ENCODE measurements around the gene RASSF7.
"Not testable (repeated sequence)": the region's sequence is repeated elsewhere in the genome, so short reads cannot be mapped to it uniquely, and the experiment has no call there.

RASSF7 gene, protein sequence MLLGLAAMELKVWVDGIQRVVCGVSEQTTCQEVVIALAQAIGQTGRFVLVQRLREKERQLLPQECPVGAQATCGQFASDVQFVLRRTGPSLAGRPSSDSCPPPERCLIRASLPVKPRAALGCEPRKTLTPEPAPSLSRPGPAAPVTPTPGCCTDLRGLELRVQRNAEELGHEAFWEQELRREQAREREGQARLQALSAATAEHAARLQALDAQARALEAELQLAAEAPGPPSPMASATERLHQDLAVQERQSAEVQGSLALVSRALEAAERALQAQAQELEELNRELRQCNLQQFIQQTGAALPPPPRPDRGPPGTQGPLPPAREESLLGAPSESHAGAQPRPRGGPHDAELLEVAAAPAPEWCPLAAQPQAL

GRCh38 chr11:560305-561147 is at the start of gene RASSF7, which contains the start of gene LMNTD2:
TSS of gene RASSF7 (plus strand) at chr11:560970. CDS start at chr11:561769, 799 bp downstream.
TSS of gene LMNTD2 (minus strand) at chr11:560738. CDS start at chr11:560716, 22 bp downstream.
- in situ Hi-C loops (cut with HindIII; ENCODE audit: low sequenced_read_pairs), result no loop called here

DNA sequence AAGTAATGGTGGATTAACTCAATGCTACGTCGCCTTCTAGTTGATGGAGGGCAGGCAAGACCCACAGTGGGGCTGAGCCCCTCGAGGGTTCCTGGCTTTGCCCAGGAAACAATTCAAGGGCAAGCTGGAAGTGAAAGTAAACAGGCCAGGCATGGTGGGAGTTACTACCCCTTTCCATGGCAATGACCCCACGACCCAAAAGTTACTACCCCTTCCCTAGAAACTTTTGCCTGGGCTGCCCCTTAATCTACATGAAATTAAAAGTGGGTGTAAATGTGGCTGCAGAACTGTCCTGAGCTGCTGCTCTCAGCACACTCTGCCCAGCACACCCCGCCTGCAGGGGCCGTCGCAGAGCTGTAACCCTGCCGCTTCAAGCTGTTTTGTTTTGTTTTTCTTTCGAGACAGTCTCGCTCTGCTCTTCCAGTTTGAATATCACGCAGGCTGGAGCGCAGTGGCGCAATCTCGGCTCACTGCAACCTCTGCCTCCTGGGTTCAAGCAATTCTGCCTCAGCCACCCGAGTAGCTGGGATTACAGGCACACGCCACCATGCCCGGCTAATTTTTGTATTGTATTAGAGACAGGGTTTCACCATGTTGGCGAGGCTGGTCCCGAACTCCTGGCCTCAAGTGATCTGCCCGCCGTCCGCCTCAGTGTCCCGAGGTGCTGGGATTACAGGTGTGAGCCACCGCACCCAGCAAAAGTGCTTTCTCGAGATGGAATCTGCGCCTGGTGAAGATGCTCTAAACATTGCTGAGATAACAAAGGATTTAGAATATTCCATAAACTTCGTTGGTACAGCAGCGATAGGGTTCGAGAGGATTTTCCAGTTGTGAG is 47.8 kb upstream of the RASSF7 start:
- in situ Hi-C loops (cut with HindIII; ENCODE audit: low sequenced_read_pairs), result no loop called here

- in situ Hi-C loops (cut with HindIII; ENCODE audit: low sequenced_read_pairs), result no loop called here
Measured at GRCh38 chr11:514606-515005, 46.2 kb upstream of the RASSF7 start.

GRCh38 chr11:515131-515530 is 45.6 kb upstream of the RASSF7 start:
- in situ Hi-C loops (cut with HindIII; ENCODE audit: low sequenced_read_pairs), result no loop called here

GRCh38 chr11:516400-516799 is 44.4 kb upstream of the RASSF7 start:
- in situ Hi-C loops (cut with HindIII; ENCODE audit: low sequenced_read_pairs), result no loop called here

GRCh38 chr11:516918-517685 is 43.7 kb upstream of the RASSF7 start:
- in situ Hi-C loops (cut with HindIII; ENCODE audit: low sequenced_read_pairs), result not testable (repeated sequence)

- in situ Hi-C loops (cut with HindIII; ENCODE audit: low sequenced_read_pairs), result no loop called here
Measured at GRCh38 chr11:518463-519202, 42.1 kb upstream of the RASSF7 start.

DNA sequence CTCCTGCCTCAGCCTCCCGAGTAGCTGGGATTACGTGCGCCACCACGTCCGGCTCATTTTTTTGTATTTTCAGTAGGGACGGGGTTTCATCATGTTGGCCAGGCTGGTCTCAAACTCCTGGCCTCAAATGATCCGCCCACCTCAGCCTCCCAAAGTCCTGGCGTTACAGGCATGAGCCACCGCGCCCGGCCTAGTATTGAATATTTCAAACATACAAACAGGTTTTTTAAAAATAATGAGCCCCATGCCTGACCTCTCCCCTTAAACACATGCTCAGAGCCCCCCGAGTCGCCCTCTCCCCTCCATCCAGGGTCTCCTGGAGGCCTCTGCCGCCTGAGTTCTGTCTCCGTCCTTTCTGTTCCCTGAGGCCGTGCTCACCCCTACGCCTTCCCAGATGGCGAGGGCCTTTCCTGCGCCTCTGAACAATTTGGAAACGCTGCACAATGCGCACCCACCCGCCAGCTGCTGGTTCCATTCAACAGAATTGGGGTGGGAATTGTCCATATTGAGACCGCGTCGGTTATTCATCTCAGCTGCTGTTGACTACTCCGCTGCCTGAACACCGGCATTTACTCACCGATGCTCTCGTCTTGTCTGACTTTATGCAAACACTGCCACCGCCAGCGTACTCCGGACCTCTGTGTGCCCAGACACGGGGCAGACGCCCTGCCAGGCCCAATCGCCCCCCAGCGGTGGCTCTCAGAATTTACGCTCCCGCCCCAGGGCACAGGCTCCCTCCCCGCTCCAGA is 40.2 kb upstream of the RASSF7 start:
- in situ Hi-C loops (cut with HindIII; ENCODE audit: low sequenced_read_pairs), result no loop called here

GRCh38 chr11:521177-521688 is 39.5 kb upstream of the RASSF7 start:
- in situ Hi-C loops (cut with HindIII; ENCODE audit: low sequenced_read_pairs), result no loop called here

- in situ Hi-C loops (cut with HindIII; ENCODE audit: low sequenced_read_pairs), result no loop called here
Measured at GRCh38 chr11:526192-526591, 34.6 kb upstream of the RASSF7 start.

- in situ Hi-C loops (cut with HindIII; ENCODE audit: low sequenced_read_pairs), result no loop called here
Measured at GRCh38 chr11:528166-528814, 32.5 kb upstream of the RASSF7 start.

DNA sequence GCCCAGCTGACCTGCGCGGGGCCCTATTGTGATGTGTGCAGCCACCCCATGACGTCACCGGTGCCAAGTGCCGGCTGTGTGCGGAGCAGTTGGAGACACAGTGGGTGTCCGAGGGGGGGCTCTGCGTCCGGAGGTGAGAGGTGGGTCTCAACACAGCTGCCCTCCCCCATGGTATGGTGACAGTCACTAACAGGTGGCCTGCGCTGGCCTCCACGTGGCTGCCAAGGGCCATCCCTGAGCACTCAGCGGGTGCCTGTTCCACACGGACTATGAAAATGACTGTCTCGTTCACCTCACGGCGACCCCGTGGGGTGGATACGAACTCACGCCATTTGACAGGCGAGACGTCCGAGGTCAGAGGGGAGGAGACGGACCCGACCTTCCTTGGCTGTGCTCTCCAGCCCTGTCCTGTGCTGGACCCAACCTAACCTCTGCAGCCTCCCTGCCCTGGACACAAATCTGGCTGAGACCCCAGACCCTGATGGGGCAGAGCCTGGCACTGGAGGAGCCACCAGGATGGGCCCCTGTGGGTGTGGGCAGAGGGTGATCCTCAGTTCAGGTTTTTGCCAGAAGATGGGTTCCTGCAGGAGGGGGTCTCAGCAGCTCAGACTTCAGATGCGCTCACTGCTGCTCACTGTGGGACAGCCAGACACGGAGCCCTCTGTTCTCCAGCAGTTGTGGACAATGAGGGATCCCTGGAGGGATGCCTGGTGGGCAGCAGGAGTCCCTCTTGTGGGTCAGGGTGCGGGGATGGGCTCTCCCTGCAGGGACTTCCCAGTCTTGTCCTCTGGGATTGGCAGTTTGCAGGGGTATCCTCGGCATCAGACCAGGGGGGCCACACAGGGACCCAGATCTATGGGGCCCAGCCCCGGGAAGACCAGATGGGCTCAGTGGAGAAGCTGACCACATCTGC is 31.7 kb upstream of the RASSF7 start:
- in situ Hi-C loops (cut with HindIII; ENCODE audit: low sequenced_read_pairs), result no loop called here

DNA sequence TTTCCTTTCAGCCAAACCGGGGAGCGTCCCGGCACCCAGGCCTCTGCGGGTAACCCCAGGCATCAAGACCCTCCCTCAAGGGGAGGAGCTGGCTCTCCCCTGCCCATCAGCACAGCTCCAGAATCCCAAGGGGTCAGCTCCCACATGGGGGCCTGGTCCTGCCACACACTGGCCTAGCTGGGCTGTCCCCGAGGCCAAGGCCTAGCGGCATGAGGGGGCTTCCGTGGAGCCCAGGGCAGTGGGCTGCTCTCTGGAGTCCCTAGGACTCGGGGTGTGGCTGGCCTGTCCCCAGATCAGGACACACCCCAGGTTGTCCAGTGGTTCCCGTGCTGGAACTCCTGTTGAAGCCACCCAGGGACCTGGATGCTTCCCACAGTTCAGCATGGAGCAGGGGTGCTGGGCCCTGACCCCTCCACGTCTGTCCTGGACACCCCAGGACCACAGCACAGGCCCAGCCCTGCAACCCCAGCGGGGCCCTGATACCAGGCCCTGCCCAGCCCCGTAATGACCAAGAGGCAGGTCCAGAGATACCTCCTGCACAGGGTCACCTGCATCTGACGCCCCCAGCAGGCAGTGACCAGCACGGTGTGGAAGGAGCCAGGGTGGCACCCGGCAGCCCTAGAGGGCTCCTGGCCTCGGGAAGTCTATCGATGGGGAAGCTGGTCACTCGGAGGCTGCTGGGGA is 30.9 kb upstream of the RASSF7 start:
- in situ Hi-C loops (cut with HindIII; ENCODE audit: low sequenced_read_pairs), result no loop called here

DNA sequence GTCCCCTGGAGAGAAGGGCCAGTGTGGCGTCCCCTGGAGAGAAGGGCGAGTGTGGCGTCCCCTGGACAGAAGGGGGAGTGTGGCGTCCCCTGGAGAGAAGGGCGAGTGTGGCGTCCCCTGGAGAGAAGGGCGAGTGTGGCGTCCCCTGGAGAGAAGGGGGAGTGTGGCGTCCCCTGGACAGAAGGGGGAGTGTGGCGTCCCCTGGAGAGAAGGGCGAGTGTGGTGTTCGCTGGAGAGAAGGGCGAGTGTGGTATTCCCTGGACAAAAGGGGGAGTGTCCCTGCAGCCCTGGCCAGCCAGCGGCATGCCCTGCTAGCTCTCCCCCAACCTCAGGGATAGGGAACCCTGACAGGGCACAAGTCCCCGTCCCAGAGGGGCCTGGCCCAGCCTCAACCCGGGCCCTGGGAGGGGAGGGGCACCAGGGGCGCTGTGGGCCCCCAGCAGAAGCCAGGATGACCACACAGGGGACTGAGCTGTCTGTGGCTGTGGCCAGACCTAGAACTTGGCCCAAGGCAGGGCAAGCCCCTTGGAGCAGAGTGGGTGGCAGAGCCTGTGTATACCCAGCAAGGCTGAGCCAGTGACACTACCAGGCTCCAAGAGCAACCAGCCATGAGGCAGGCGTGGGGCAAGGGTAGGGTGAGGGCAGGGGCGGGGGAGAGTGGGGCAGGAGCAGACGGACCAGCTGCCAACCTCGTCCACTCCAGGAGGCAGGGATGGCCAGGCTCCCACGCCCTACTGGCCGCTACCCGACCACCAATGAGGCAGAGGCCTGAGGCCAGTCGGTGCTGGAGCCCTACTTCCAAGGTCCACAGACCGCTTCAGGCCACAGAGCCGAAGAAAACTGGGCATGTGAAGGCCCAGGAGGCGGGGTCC is 29.6 kb upstream of the RASSF7 start:
- in situ Hi-C loops (cut with HindIII; ENCODE audit: low sequenced_read_pairs), result no loop called here

DNA sequence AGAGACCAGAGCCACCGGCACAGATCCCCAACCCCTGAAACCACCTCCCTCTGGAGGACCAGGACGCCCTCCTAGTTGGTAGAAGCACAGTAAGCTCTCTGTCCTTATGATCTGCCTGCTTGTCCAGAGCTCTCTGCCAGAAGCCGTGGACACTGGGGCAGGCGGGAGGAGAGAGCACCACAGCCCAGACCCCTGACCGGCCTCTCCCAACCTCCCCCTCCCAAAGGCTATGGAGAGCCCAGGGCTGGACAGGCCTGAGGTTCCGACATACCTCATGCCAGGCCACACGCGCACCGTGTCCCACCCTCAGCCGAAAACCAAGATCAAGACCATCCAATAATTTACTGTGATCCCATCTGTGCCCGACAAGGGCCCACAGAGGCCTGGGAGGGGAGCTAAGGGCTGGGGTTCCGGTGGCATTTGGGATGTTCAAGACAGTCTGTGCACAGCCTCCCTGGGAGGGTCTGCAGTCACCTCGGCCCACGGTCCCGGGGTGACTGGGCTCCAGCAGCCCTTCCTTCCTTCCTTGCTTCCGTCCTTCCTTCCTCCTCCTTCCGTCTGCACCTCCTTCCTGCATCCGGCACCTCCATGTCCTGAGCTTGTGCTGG is 28.7 kb upstream of the RASSF7 start:
- in situ Hi-C loops (cut with HindIII; ENCODE audit: low sequenced_read_pairs), result no loop called here

All from DLD1 (cell line).